ENCODE results near the gene RIC8B. TPM values are rescaled to one million over a fixed set of nuclear protein-coding genes. Genes with fewer than 3 reads are reported as not detected.

Gene RIC8B
- total and polyA plus RNA-seq, 12 donors, result 6.6 to 32.1 (median 22.3) TPM

- H3K4me1 ChIP-seq, result peaks cover 0 to 15% (median under 1%) of the 10 kb centered on the region in 9 donors
- H3K36me3 ChIP-seq, result no peaks in the 10 kb centered on the region
- H3K27me3 ChIP-seq, result no peaks in the 10 kb centered on the region
- ATAC-seq (peak in 1 of 8 donors; percentile 12), DNase-seq (no peak)
- no peaks in the 10 kb centered on the region for H3K9me3 ChIP-seq
- no peak overlapping the region for H3K27ac ChIP-seq
- intact Hi-C loops (cut with DNase I), result no loop called here
- TF ChIP-seq, protein P1, sequence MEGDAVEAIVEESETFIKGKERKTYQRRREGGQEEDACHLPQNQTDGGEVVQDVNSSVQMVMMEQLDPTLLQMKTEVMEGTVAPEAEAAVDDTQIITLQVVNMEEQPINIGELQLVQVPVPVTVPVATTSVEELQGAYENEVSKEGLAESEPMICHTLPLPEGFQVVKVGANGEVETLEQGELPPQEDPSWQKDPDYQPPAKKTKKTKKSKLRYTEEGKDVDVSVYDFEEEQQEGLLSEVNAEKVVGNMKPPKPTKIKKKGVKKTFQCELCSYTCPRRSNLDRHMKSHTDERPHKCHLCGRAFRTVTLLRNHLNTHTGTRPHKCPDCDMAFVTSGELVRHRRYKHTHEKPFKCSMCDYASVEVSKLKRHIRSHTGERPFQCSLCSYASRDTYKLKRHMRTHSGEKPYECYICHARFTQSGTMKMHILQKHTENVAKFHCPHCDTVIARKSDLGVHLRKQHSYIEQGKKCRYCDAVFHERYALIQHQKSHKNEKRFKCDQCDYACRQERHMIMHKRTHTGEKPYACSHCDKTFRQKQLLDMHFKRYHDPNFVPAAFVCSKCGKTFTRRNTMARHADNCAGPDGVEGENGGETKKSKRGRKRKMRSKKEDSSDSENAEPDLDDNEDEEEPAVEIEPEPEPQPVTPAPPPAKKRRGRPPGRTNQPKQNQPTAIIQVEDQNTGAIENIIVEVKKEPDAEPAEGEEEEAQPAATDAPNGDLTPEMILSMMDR (IDR thresholded peaks at IDR 0.05), result no peak
- H3K4me3 ChIP-seq, result no peak overlapping the region
- WGBS, 2 donors, result 83 to 86% methylated on average over 7 of the region's 7 CpGs
Measured at GRCh38 chr12:106753526-106753925, 21.0 kb upstream of the RIC8B start.

- H3K4me1 ChIP-seq, result peaks cover 0 to 23% (median 6%) of the 10 kb centered on the region in 9 donors
- 96 to 100% methylated on average over 1 of the region's 1 CpG for WGBS, 2 donors
- H3K27me3 ChIP-seq, result no peaks in the 10 kb centered on the region
- intact Hi-C loops (cut with DNase I), result no loop called here
- H3K9me3 ChIP-seq, result no peaks in the 10 kb centered on the region
- H3K27ac ChIP-seq, result no peak overlapping the region
- TF ChIP-seq, protein P1 (IDR thresholded peaks at IDR 0.05), result no peak
- no peak overlapping the region for H3K4me3 ChIP-seq
- H3K36me3 ChIP-seq, result no peaks in the 10 kb centered on the region
- no peak for ATAC-seq
- DNase-seq, result no peak
Measured at GRCh38 chr12:106754331-106754730, 20.2 kb upstream of the RIC8B start.

GRCh38 chr12:106757623-106758348 lies 16.7 kb upstream of the RIC8B start:
- DNase-seq (no peak), ATAC-seq (peak in 7 of 8 donors; percentile 52 to 80 (median 60))
- TF ChIP-seq, protein P1 (IDR thresholded peaks at IDR 0.05), result no peak
- Histone ChIP-seq H3K27me3 (no peaks in the 10 kb centered on the region), H3K4me1 (peaks cover 0 to 37% (median 14%) of the 10 kb centered on the region in 9 donors), H3K36me3 (no peaks in the 10 kb centered on the region), H3K27ac (peak overlapping the region in 5 of 10 donors; percentile 18 to 47 (median 39)), H3K4me3 (no peak overlapping the region), H3K9me3 (no peaks in the 10 kb centered on the region)
- intact Hi-C loops (cut with DNase I), result no loop called here
- WGBS, 2 donors, result 74 to 79% methylated on average over 6 of the region's 6 CpGs

GRCh38 chr12:106758349-106759110 lies 16.0 kb upstream of the RIC8B start:
- Histone ChIP-seq H3K4me3 (no peak overlapping the region), H3K27me3 (no peaks in the 10 kb centered on the region), H3K27ac (peak overlapping the region in 4 of 10 donors; percentile 18 to 47 (median 30)), H3K4me1 (peaks cover 0 to 37% (median 14%) of the 10 kb centered on the region in 9 donors), H3K9me3 (no peaks in the 10 kb centered on the region), H3K36me3 (no peaks in the 10 kb centered on the region)
- TF ChIP-seq, protein P1 (IDR thresholded peaks at IDR 0.05), result no peak
- peak in 3 of 8 donors; percentile 7 to 39 (median 14) for ATAC-seq
- no peak for DNase-seq
- intact Hi-C loops (cut with DNase I), result no loop called here
- WGBS, 2 donors, result 75 to 76% methylated on average over 7 of the region's 7 CpGs
